SK-N-SH (cell line): ENCODE results near the gene TMEM114. TPM values are rescaled to one million over a fixed set of nuclear protein-coding genes. Genes with fewer than 3 reads are reported as not detected.

Experiments used
- CTCF ChIA-PET: fragments of 300-600, 350-600 bp; formaldehyde crosslinking; extraction: SDS; loops from one replicate; lab custom pipeline; 2021; lab: Yijun Ruan, JAX
- POLR2A ChIA-PET: fragments of 350-600 bp; sonication (Branson Sonifier 250); formaldehyde crosslinking; extraction: SDS; loops from one replicate; lab custom pipeline; 2020; ENCODE audit warnings: antibody characterized with exemption, inconsistent platforms; lab: Yijun Ruan, JAX
- DNase-seq: peaks from one replicate; pipeline ENCODE4 v3.0.0; 2012
- H2AFZ ChIP-seq: fragments of 200-600 bp; sonication (generic); 2 replicates; pipeline ENCODE4 v1.8.1; 2016; ENCODE audit warnings: antibody characterized with exemption, mild to moderate bottlenecking, low read depth
- H3F3A ChIP-seq: fragments of 200-600 bp; sonication (generic); replicated peaks from 2 replicates; pipeline ENCODE3; 2016; ENCODE audit warnings: antibody characterized with exemption, mild to moderate bottlenecking; ENCODE audit not compliant: insufficient read depth
- H3K27ac ChIP-seq, 2 experiments: fragments of 200-500 bp in 1 of 2; fragments of 200-600 bp in 1 of 2; sonication (Bioruptor generic) in 1 of 2; sonication (generic), shearing (Covaris generic) in 1 of 2; 2 replicates each; pipeline versions ENCODE4 v1.5.1 to v1.6.1; 2014 to 2016; ENCODE audit warnings: low read depth in 2 of 2, inconsistent platforms in 1 of 2, low read length in 1 of 2, mild to moderate bottlenecking in 1 of 2, mixed read lengths in 1 of 2
- H3K27me3 ChIP-seq: fragments of 200-600 bp; sonication (generic), shearing (Covaris generic); 2 replicates; pipeline ENCODE4 v1.6.1; 2016; ENCODE audit warnings: mixed run types; ENCODE audit not compliant: insufficient read depth
- H3K36me3 ChIP-seq, 2 experiments: fragments of 200-500 bp in 1 of 2; fragments of 200-600 bp in 1 of 2; sonication (Bioruptor generic) in 1 of 2; sonication (generic) in 1 of 2; replicated peaks in 1 of 2; 2 replicates each; pipeline versions ENCODE3 to v1.5.1; 2014 to 2016; ENCODE audit warnings: low read length in 1 of 2, mild to moderate bottlenecking in 1 of 2; ENCODE audit not compliant: insufficient read depth in 2 of 2, control insufficient read depth in 1 of 2
- H3K4me1 ChIP-seq, 2 experiments: fragments of 200-500 bp in 1 of 2; fragments of 200-600 bp in 1 of 2; sonication (Bioruptor generic) in 1 of 2; sonication (generic), shearing (Covaris generic) in 1 of 2; 2 replicates each; pipeline versions ENCODE4 v1.5.1 to v1.6.1; 2014 to 2016; ENCODE audit warnings: low read depth in 1 of 2, low read length in 1 of 2, mixed run types in 1 of 2; ENCODE audit not compliant: insufficient read depth in 2 of 2, control insufficient read depth in 1 of 2
- H3K4me2 ChIP-seq: fragments of 200-600 bp; sonication (generic), shearing (Covaris generic); 2 replicates; pipeline ENCODE4 v1.6.1; 2017; ENCODE audit warnings: mixed run types
- H3K4me3 ChIP-seq, 2 experiments: fragments of 200-500 bp in 1 of 2; fragments of 200-600 bp in 1 of 2; sonication (Bioruptor generic) in 1 of 2; sonication (generic), shearing (Covaris generic) in 1 of 2; 2 replicates each; pipeline versions ENCODE4 v1.5.1 to v1.8.1; 2014 to 2016; ENCODE audit warnings: low read depth in 2 of 2, inconsistent platforms in 1 of 2, low read length in 1 of 2, mild to moderate bottlenecking in 1 of 2, mixed read lengths in 1 of 2, moderate library complexity in 1 of 2
- H3K79me2 ChIP-seq: fragments of 200-600 bp; sonication (generic); 2 replicates; pipeline ENCODE4 v1.8.1; 2017; ENCODE audit warnings: mild to moderate bottlenecking; ENCODE audit not compliant: insufficient read depth
- H3K9ac ChIP-seq: fragments of 200-600 bp; sonication (generic); 2 replicates; pipeline ENCODE4 v1.6.1; 2017; ENCODE audit warnings: mixed run types
- H3K9me2 ChIP-seq: fragments of 200-600 bp; sonication (generic); 2 replicates; pipeline ENCODE4 v1.6.1; 2017; ENCODE audit warnings: mixed run types
- H3K9me3 ChIP-seq: fragments of 200-600 bp; sonication (generic); 2 replicates; pipeline ENCODE4 v1.6.1; 2017; ENCODE audit warnings: mixed run types, mild to moderate bottlenecking, moderate library complexity
- H4K20me1 ChIP-seq: fragments of 200-600 bp; sonication (generic); 2 replicates; pipeline ENCODE4 v1.6.1; 2017; ENCODE audit warnings: mild to moderate bottlenecking, mixed run types; ENCODE audit not compliant: insufficient read depth
- CHD2 ChIP-seq: fragments of 150-350 bp; IDR thresholded peaks from 2 replicates; pipeline ENCODE4 v1.6.1; 2018; ENCODE audit warnings: low read length; ENCODE audit not compliant: partially characterized antibody
- CTCF ChIP-seq: fragments of 200-600 bp; sonication (generic); IDR thresholded peaks from 2 replicates; pipeline ENCODE4 v1.6.1; 2017; ENCODE audit warnings: antibody characterized with exemption, mild to moderate bottlenecking, moderate library complexity
- FOSL2 ChIP-seq: IDR thresholded peaks from 2 replicates; pipeline ENCODE4 v1.4.0; 2012; ENCODE audit warnings: low read depth, mild to moderate bottlenecking, moderate library complexity, borderline replicate concordance
- FOXM1 ChIP-seq: IDR thresholded peaks from 2 replicates; pipeline ENCODE4 v1.4.0; 2012; ENCODE audit warnings: low read depth, mild to moderate bottlenecking
- GATA2 ChIP-seq: sonication (generic); formaldehyde crosslinking; IDR thresholded peaks from 2 replicates; pipeline ENCODE4 v1.5.0; 2020; ENCODE audit warnings: mild to moderate bottlenecking, missing genetic modification reagents
- JUND ChIP-seq: IDR thresholded peaks from 2 replicates; pipeline ENCODE4 v1.4.0; 2012
- MXI1 ChIP-seq: IDR thresholded peaks from 2 replicates; pipeline ENCODE4 v1.6.1; 2012; ENCODE audit warnings: mild to moderate bottlenecking, low read depth, low read length, improper control_type of control experiment
- POLR2AphosphoS5 ChIP-seq: IDR thresholded peaks from 2 replicates; pipeline ENCODE4 v1.6.1; 2012; ENCODE audit warnings: low read depth, low read length
- RAD21 ChIP-seq: IDR thresholded peaks from 2 replicates; pipeline ENCODE4 v1.6.1; 2012; ENCODE audit warnings: mild to moderate bottlenecking, low read length
- TCF12 ChIP-seq: IDR thresholded peaks from 2 replicates; pipeline ENCODE4 v1.4.0; 2012
- TEAD4 ChIP-seq: IDR thresholded peaks from 2 replicates; pipeline ENCODE4 v1.4.0; 2012; ENCODE audit warnings: mild to moderate bottlenecking, borderline replicate concordance; ENCODE audit not compliant: insufficient read depth
- WGBS: methylation state at CpG from one replicate; pipeline ENCODE4 v1.1.6; 2017; ENCODE audit warnings: low lambda C conversion rate; 5-methylcytosine and 5-hydroxymethylcytosine counted together
- polyA plus RNA-seq, 3 experiments: library from polyadenylated mRNA; depleted of rRNA; stranded (reverse); fragments of >200 nt; gene quantifications; 2 replicates each; pipeline ENCODE4 v1.2.3, GENCODE V29; 2012
- TF ChIP-seq, protein P1 (sequence below): IDR thresholded peaks from 2 replicates; pipeline ENCODE4 v1.4.0; 2012; ENCODE audit warnings: low read depth, borderline replicate concordance

Gene TMEM114
- polyA plus RNA-seq, 1 of the 3 experiments (the other 2 are of a cell fraction): not detected

GRCh38 chr16:8607214-8607613 is 16.9 kb upstream of the TMEM114 start:
- CTCF ChIA-PET: interaction anchor here (1.2 kb wide), 1 partner anchor 10 kb away, joined by 3 read pairs; no protein-coding TSS in a partner anchor
- no peak overlapping the region for H3K4me3 ChIP-seq
- no peak overlapping the region for H3K9ac ChIP-seq
- no peak for DNase-seq
- H3K9me3 ChIP-seq: no peaks in the 10 kb centered on the region
- H2AFZ ChIP-seq: no peak overlapping the region
- TF ChIP-seq TEAD4: no peak
- H3K36me3 ChIP-seq: no peaks in the 10 kb centered on the region
- no peaks in the 10 kb centered on the region for H3K9me2 ChIP-seq
- H3K79me2 ChIP-seq: no peaks in the 10 kb centered on the region
- no peaks in the 10 kb centered on the region for H3K27me3 ChIP-seq
- H4K20me1 ChIP-seq: no peaks in the 10 kb centered on the region
- 9% methylated on average over 9 of the region's 9 CpGs for WGBS
- peaks cover 4% of the 10 kb centered on the region for H3F3A ChIP-seq
- POLR2A ChIA-PET: no interaction called here
- no peak overlapping the region for H3K4me2 ChIP-seq
- no peak overlapping the region for H3K27ac ChIP-seq
- H3K4me1 ChIP-seq: no peaks in the 10 kb centered on the region

- CTCF ChIA-PET: interaction anchor here (0.7 to 0.9 kb wide), 3 partner anchors 33 to 38 kb away, joined by 3 read pairs; no protein-coding TSS in a partner anchor
- no peaks in the 10 kb centered on the region for H3K79me2 ChIP-seq
- POLR2A ChIA-PET: no interaction called here
These were observed 15.2 kb upstream of the TMEM114 start for GRCh38 chr16:8605554-8605953.

More at GRCh38 chr16:8605554-8605953, 15.2 kb upstream of the TMEM114 start:
- Histone ChIP-seq H3K9me3 (no peaks in the 10 kb centered on the region), H4K20me1 (no peaks in the 10 kb centered on the region), H3K4me1 (no peaks in the 10 kb centered on the region)
- TF ChIP-seq TCF12 (no peak), CTCF (no peak), JUND (no peak), MXI1 (no peak), TEAD4 (no peak), CHD2 (no peak), GATA2 (CRISPR knock-in tag) (no peak), FOXM1 (no peak), POLR2AphosphoS5 (no peak), RAD21 (no peak), FOSL2 (no peak)
- TF ChIP-seq, protein P1, sequence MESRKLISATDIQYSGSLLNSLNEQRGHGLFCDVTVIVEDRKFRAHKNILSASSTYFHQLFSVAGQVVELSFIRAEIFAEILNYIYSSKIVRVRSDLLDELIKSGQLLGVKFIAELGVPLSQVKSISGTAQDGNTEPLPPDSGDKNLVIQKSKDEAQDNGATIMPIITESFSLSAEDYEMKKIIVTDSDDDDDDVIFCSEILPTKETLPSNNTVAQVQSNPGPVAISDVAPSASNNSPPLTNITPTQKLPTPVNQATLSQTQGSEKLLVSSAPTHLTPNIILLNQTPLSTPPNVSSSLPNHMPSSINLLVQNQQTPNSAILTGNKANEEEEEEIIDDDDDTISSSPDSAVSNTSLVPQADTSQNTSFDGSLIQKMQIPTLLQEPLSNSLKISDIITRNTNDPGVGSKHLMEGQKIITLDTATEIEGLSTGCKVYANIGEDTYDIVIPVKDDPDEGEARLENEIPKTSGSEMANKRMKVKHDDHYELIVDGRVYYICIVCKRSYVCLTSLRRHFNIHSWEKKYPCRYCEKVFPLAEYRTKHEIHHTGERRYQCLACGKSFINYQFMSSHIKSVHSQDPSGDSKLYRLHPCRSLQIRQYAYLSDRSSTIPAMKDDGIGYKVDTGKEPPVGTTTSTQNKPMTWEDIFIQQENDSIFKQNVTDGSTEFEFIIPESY: no peak
- TF ChIP-seq, all 33 proteins: peak for 0
- no peaks in the 10 kb centered on the region for H3K27me3 ChIP-seq
- no peak for DNase-seq
- no peak overlapping the region for H3K4me3 ChIP-seq
- no peak overlapping the region for H3K9ac ChIP-seq
- no peaks in the 10 kb centered on the region for H3F3A ChIP-seq
- no peak overlapping the region for H2AFZ ChIP-seq
- H3K36me3 ChIP-seq: no peaks in the 10 kb centered on the region
- H3K27ac ChIP-seq: no peak overlapping the region
- no peak overlapping the region for H3K4me2 ChIP-seq
- H3K9me2 ChIP-seq: no peaks in the 10 kb centered on the region
